A673 (cell line): ENCODE measurements around the gene PRKAA2.

ENCODE experiments used
- EZH2 ChIP-seq: fragments of 200-600 bp; sonication (generic); IDR thresholded peaks from 2 replicates; pipeline ENCODE4 v1.6.1; 2017; ENCODE audit warnings: borderline replicate concordance, low read depth, mild to moderate bottlenecking, mixed read lengths, antibody characterized with exemption, low read length; ENCODE audit not compliant: poor library complexity, severe bottlenecking
- TF ChIP-seq, protein P1 (sequence below): fragments of 300-800, 200-600 bp; sonication (generic); conservative IDR thresholded peaks from 2 replicates; pipeline ENCODE4 v1.5.1; 2017; ENCODE audit warnings: low read depth, mild to moderate bottlenecking, antibody characterized with exemption, low read length, moderate library complexity, mixed read lengths

DNA sequence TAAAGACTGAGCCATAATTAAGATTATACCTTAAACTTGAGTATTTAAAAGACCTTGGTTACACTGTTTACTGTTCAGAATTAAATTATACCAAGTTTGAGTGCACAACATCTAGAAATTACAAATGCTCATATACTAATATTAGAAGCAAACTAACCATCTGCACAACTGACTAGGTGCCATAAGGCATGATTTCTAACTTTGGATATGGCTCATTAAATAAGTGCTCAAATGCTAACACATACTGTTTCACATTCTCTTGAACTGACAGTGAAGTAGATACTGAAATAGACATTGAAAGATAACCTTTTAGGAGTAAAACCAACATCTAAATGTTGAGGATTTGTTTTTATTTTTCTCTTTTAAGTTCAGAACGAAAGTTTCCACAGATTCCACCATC, 74.1 kb downstream of the PRKAA2 start:
- TF ChIP-seq, protein P1, sequence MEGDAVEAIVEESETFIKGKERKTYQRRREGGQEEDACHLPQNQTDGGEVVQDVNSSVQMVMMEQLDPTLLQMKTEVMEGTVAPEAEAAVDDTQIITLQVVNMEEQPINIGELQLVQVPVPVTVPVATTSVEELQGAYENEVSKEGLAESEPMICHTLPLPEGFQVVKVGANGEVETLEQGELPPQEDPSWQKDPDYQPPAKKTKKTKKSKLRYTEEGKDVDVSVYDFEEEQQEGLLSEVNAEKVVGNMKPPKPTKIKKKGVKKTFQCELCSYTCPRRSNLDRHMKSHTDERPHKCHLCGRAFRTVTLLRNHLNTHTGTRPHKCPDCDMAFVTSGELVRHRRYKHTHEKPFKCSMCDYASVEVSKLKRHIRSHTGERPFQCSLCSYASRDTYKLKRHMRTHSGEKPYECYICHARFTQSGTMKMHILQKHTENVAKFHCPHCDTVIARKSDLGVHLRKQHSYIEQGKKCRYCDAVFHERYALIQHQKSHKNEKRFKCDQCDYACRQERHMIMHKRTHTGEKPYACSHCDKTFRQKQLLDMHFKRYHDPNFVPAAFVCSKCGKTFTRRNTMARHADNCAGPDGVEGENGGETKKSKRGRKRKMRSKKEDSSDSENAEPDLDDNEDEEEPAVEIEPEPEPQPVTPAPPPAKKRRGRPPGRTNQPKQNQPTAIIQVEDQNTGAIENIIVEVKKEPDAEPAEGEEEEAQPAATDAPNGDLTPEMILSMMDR: no peak
- TF ChIP-seq EZH2: no peak
